Tibial nerve (tissue), 4 donors: ENCODE data around the gene TMEM144.

Source experiments
- EP300 ChIP-seq, 2 donors: sonication (generic); formaldehyde crosslinking; IDR thresholded peaks; one replicate each; pipeline ENCODE4 v1.6.1; 2017; ENCODE audit warnings: antibody characterized with exemption in 2 of 2, mild to moderate bottlenecking in 1 of 2
- POLR2A ChIP-seq, 2 donors: fragments of 450-650 bp; IDR thresholded peaks; one replicate each; pipeline ENCODE4 v1.6.1; 2017; ENCODE audit warnings: antibody characterized with exemption in 2 of 2, mild to moderate bottlenecking in 2 of 2, moderate library complexity in 2 of 2
- TF ChIP-seq, protein P1 (sequence below), 5 experiments: fragments of 200-600 bp in 3 of 5; fragments of 450-650 bp in 2 of 5; sonication (generic) in 3 of 5; IDR thresholded peaks; one replicate each; pipeline ENCODE4 v1.5.1; 2016 to 2019; ENCODE audit warnings: antibody characterized with exemption in 5 of 5, mild to moderate bottlenecking in 3 of 5, moderate library complexity in 2 of 5

DNA sequence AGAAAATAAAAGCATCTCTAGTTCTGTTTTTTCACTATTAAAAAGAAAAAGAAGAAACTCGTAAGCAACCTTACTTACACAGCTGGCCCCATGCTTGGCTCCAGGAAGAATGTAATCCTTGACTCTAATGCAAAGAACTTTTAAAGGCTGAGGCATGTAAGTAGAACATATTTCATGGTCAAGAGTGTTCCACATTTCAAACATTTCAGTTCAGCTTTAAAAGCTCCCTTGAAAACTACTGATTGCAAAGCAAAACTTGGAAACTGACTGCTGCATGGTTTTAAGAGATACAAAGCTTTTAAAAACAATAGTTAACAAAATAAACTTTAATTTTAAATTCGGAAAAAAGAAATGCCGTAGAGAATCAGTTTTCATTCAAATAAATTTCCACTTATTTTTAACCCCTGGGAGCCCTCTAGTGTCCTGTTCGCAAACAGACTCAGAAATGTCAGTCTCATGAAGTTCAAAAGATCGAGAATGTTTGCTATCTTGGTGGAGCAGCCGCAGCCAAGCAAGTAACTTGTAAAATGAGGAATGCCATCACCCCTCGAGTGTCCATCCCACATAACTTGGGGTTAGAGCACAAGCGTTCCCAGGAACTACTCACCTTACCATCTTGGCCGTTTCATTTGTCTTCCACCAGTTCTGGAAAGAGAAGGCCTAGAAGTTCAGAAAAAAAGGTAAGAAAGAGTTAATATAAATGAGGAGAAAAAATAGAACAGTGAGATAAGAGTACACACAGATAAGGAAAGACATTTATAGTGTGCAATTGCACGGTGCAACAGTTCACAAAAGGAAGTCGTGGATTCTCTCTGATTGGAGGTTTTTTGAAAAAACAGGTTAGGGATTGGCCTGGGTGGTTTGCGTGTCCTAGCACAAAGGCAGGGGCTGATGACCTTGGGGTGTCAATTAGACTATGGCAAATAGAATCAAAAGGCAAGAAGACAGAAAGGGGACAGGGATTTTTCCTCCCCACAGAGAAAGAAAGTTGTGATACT is 37.7 kb upstream of the TMEM144 start, which contains the start of gene GASK1B:
- TF ChIP-seq POLR2A (IDR thresholded peaks at IDR 0.05) = peak in 1 of 2 donors; percentile 30
- TF ChIP-seq, protein P1, sequence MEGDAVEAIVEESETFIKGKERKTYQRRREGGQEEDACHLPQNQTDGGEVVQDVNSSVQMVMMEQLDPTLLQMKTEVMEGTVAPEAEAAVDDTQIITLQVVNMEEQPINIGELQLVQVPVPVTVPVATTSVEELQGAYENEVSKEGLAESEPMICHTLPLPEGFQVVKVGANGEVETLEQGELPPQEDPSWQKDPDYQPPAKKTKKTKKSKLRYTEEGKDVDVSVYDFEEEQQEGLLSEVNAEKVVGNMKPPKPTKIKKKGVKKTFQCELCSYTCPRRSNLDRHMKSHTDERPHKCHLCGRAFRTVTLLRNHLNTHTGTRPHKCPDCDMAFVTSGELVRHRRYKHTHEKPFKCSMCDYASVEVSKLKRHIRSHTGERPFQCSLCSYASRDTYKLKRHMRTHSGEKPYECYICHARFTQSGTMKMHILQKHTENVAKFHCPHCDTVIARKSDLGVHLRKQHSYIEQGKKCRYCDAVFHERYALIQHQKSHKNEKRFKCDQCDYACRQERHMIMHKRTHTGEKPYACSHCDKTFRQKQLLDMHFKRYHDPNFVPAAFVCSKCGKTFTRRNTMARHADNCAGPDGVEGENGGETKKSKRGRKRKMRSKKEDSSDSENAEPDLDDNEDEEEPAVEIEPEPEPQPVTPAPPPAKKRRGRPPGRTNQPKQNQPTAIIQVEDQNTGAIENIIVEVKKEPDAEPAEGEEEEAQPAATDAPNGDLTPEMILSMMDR (IDR thresholded peaks at IDR 0.05) = peak; percentile 50 to 79 (median 66)
- TF ChIP-seq EP300 (IDR thresholded peaks at IDR 0.05) = peak in 1 of 2 donors; percentile 35
